GM12878 (cell line): Measurements from ENCODE around the gene SLC22A23. TPM values are rescaled to one million over a fixed set of nuclear protein-coding genes. Genes with fewer than 3 reads are reported as not detected.

Experiments
- ATAC-seq: fragments of 200-7000 bp; cut with Tn5 transposase; 3 replicates; pipeline ENCODE4 v1.9.1; 2020; ENCODE audit warnings: mild to moderate bottlenecking, moderate library complexity
- BruUV-seq: library from RNA; stranded (reverse); fragments of 400-500 nt; replicated peaks from 2 replicates; lab custom pipeline; 2021; lab: Mats Ljungman, UMichigan
- CTCF ChIA-PET: fragments of 300-600 bp; sonication (Branson Sonifier 250); formaldehyde crosslinking; extraction: SDS; loops from one replicate; lab custom pipeline; 2021; ENCODE audit warnings: inconsistent platforms; lab: Yijun Ruan, JAX
- POLR2A ChIA-PET: fragments of 350-600 bp; formaldehyde crosslinking; extraction: SDS; loops from one replicate; lab custom pipeline; 2021; ENCODE audit warnings: inconsistent platforms; lab: Charles Lee
- RAD21 ChIA-PET: fragments of 300-600 bp; sonication (Branson Sonifier 250); formaldehyde crosslinking; loops from one replicate; lab custom pipeline; 2023; ENCODE audit warnings: antibody characterized with exemption; ENCODE audit not compliant: unreplicated experiment; lab: Charles Lee
- SMC1A ChIA-PET: fragments of 300-600 bp; sonication (Branson Sonifier 250); formaldehyde crosslinking; loops from one replicate; lab custom pipeline; 2023; ENCODE audit not compliant: unreplicated experiment, uncharacterized antibody; lab: Charles Lee
- DNase-seq: peaks from one replicate; pipeline ENCODE4 v3.0.0-alpha.2; 2011; ENCODE audit warnings: low read depth, low spot score
- FAIRE-seq: peaks from 3 replicates; lab custom pipeline; 2011; peaks lifted over from hg19 to GRCh38; lab: Jason Lieb, UNC
- H2AFZ ChIP-seq: 2 replicates; pipeline ENCODE4 v1.6.0; 2011; ENCODE audit warnings: low read depth, low read length, control low read depth; ENCODE audit not compliant: control insufficient read depth
- H3K27ac ChIP-seq: 2 replicates; pipeline ENCODE4 v1.5.1; 2011; ENCODE audit warnings: control low read depth; ENCODE audit not compliant: control insufficient read depth, insufficient read depth
- H3K27me3 ChIP-seq, 2 experiments: replicated peaks in 1 of 2; 2 replicates each; pipeline versions ENCODE4 v1.6.0 to v1.6.1; 2011; ENCODE audit warnings: low read length in 1 of 2; ENCODE audit not compliant: control insufficient read depth in 2 of 2, insufficient read depth in 2 of 2
- H3K36me3 ChIP-seq, 2 experiments: 2 replicates each; pipeline ENCODE4 v1.5.1; 2011; ENCODE audit warnings: low read length in 1 of 2; ENCODE audit not compliant: control insufficient read depth in 2 of 2, insufficient read depth in 2 of 2
- H3K4me1 ChIP-seq: 2 replicates; pipeline ENCODE4 v1.6.1; 2011; ENCODE audit warnings: mild to moderate bottlenecking, low read length, moderate library complexity, mixed read lengths; ENCODE audit not compliant: control insufficient read depth, insufficient read depth
- H3K4me2 ChIP-seq: 2 replicates; pipeline ENCODE4 v1.6.0; 2011; ENCODE audit warnings: control low read depth; ENCODE audit not compliant: control insufficient read depth, insufficient read depth
- H3K4me3 ChIP-seq: fragments of 200-600 bp; sonication (generic); 2 replicates; pipeline ENCODE4 v1.5.1; 2016
- H3K79me2 ChIP-seq: 2 replicates; pipeline ENCODE4 v1.6.0; 2011; ENCODE audit warnings: low read length; ENCODE audit not compliant: control insufficient read depth, insufficient read depth
- H3K9ac ChIP-seq: 2 replicates; pipeline ENCODE4 v1.8.0; 2011; ENCODE audit warnings: low read length, control low read depth, mixed read lengths; ENCODE audit not compliant: control insufficient read depth, insufficient read depth
- H3K9me3 ChIP-seq: replicated peaks from 3 replicates; pipeline ENCODE4 v1.5.1; 2011; ENCODE audit warnings: mild to moderate bottlenecking, low read length; ENCODE audit not compliant: control insufficient read depth, insufficient read depth
- H4K20me1 ChIP-seq: 2 replicates; pipeline ENCODE4 v1.6.0; 2011; ENCODE audit not compliant: control insufficient read depth, insufficient read depth
- USF2 ChIP-seq: IDR thresholded peaks from 2 replicates; pipeline ENCODE4 v1.6.1; 2011; ENCODE audit warnings: low read depth, low read length, improper control_type of control experiment, borderline replicate concordance
- ZBTB11 ChIP-seq: fragments of 450-650 bp; formaldehyde crosslinking; IDR thresholded peaks from 2 replicates; pipeline ENCODE4 v1.5.0; 2022; ENCODE audit warnings: mild to moderate bottlenecking, missing genetic modification characterization
- ZNF384 ChIP-seq: IDR thresholded peaks from 2 replicates; pipeline ENCODE4 v1.6.1; 2012; ENCODE audit warnings: low read depth, mild to moderate bottlenecking, low read length, improper control_type of control experiment, borderline replicate concordance
- WGBS: methylation state at CpG from one replicate; pipeline ENCODE4 v1.1.6; 2016; ENCODE audit warnings: low lambda C conversion rate; ENCODE audit not compliant: insufficient replicate concordance, insufficient coverage; ENCODE audit errors: missing lambda C conversion rate; 5-methylcytosine and 5-hydroxymethylcytosine counted together
- in situ Hi-C: fragments of 300-500 bp; cut with MboI; formaldehyde crosslinking; loops from 9 replicates; pipeline ENCODE4 v1.14.3; 2018; ENCODE audit warnings: mixed read lengths
- intact Hi-C: fragments of 100-400 bp; cut with micrococcal nuclease; formaldehyde crosslinking; loops from one replicate; pipeline ENCODE4 v1.14.2; 2022; ENCODE audit not compliant: unreplicated experiment
- polyA plus RNA-seq, 11 experiments: library from polyadenylated mRNA; depleted of rRNA in 4 of 11; unstranded in 6 of 11; stranded (reverse) in 5 of 11; fragments of >200 nt; fragmentation: Nextera tagmentation in 4 of 11; fragmentation: Illumina TruSeq in 1 of 11; extraction: Ambion mirVana in 4 of 11; extraction: Trizol in 1 of 11; gene quantifications; 1 replicate in 1 of 11; 2 replicates in 10 of 11; pipeline versions ENCODE4 v1.2.1 to v1.2.3, GENCODE V29; 2011 to 2016; ENCODE audit warnings: inconsistent platforms in 2 of 11, missing spikeins in 2 of 11, low read depth in 1 of 11
- total RNA-seq, 4 experiments: library from RNA; depleted of rRNA in 3 of 4; stranded (reverse); fragments of >200 nt in 3 of 4; fragmentation: Illumina TruSeq in 1 of 4; extraction: Trizol in 1 of 4; gene quantifications; 2 replicates each; pipeline versions ENCODE4 v1.2.1 to v1.2.3, GENCODE V29; 2013 to 2021
- TF ChIP-seq, protein P1 (sequence below): fragments of 450-650 bp; IDR thresholded peaks from 2 replicates; pipeline ENCODE4 v1.6.1; 2017; ENCODE audit warnings: low read depth, mild to moderate bottlenecking, moderate library complexity

SLC22A23 gene
- total and polyA plus RNA-seq, 10 of the 15 experiments (the other 5 are each of a cell fraction or from before 2014, with no cell fraction given) = 0.20 to 2.4 (median 0.74) TPM

DNA sequence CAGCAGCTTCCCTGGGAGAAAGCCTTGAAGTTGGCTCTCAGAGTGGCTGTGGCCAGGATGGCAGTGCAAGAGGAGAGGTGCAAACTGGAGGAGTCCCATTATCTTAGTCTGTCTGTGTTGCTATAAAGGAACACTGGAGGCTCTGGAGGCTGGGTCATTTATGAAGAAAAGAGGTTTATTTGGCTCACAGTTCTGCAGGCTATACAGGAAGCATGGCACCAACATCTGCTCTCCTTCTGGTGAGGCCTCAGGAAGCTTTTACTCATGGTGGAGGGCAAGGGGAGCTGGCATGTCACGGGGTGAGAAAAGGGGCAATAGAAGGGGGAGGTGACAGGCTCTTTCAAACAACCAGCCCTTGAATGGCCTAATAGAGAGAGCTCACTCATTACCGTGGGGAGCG lies 151.0 kb downstream of the SLC22A23 start (continued):
- TF ChIP-seq, protein P1, sequence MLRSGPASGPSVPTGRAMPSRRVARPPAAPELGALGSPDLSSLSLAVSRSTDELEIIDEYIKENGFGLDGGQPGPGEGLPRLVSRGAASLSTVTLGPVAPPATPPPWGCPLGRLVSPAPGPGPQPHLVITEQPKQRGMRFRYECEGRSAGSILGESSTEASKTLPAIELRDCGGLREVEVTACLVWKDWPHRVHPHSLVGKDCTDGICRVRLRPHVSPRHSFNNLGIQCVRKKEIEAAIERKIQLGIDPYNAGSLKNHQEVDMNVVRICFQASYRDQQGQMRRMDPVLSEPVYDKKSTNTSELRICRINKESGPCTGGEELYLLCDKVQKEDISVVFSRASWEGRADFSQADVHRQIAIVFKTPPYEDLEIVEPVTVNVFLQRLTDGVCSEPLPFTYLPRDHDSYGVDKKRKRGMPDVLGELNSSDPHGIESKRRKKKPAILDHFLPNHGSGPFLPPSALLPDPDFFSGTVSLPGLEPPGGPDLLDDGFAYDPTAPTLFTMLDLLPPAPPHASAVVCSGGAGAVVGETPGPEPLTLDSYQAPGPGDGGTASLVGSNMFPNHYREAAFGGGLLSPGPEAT = no peak

GRCh38 chr6:3305216-3305565 lies 151.7 kb downstream of the SLC22A23 start:
- CTCF ChIA-PET = interaction anchor here (1.1 to 1.4 kb wide), 2 partner anchors 54 to 106 kb away, joined by 4 read pairs; no protein-coding TSS in a partner anchor
- 65% methylated on average over 8 of the region's 8 CpGs for WGBS
- Histone ChIP-seq H3K9me3 (no peaks in the 10 kb centered on the region; the same call in 2 of the 3 replicates), H3K4me1 (no peaks in the 10 kb centered on the region), H3K36me3 (no peaks in the 10 kb centered on the region), H3K27ac (no peak overlapping the region), H3K79me2 (no peaks in the 10 kb centered on the region), H2AFZ (no peak overlapping the region), H4K20me1 (no peaks in the 10 kb centered on the region), H3K27me3 (peaks cover 0 to 4% of the 10 kb centered on the region in 2 experiments; a peak in 1 of 4 replicates), H3K9ac (no peak overlapping the region), H3K4me3 (no peak overlapping the region), H3K4me2 (no peak overlapping the region)
- TF ChIP-seq ZNF384 (no peak), USF2 (no peak), ZBTB11 (no peak)
- DNase-seq (no peak), FAIRE-seq (no peak), ATAC-seq (no peak)
- RAD21 ChIA-PET = interaction anchor here (0.8 kb wide), 1 partner anchor 148 kb away, joined by 3 read pairs; no protein-coding TSS in a partner anchor
- SMC1A ChIA-PET = no interaction called here
- POLR2A ChIA-PET = no interaction called here
- in situ Hi-C loops = no loop called here
- intact Hi-C loops = no loop called here
- BruUV-seq = no TSS peak
